GM12872 (cell line): ENCODE data around the gene ATP11A.

Experiments used
- TF ChIP-seq, protein P1 (sequence below): IDR thresholded peaks from 3 replicates; pipeline ENCODE4 v1.5.1; 2011; ENCODE audit warnings: low read depth, mild to moderate bottlenecking, low read length, moderate library complexity; ENCODE audit not compliant: insufficient read depth

The ATP11A gene

GRCh38 chr13:112819111-112819510 is 129.3 kb downstream of the ATP11A start:
- TF ChIP-seq, protein P1, sequence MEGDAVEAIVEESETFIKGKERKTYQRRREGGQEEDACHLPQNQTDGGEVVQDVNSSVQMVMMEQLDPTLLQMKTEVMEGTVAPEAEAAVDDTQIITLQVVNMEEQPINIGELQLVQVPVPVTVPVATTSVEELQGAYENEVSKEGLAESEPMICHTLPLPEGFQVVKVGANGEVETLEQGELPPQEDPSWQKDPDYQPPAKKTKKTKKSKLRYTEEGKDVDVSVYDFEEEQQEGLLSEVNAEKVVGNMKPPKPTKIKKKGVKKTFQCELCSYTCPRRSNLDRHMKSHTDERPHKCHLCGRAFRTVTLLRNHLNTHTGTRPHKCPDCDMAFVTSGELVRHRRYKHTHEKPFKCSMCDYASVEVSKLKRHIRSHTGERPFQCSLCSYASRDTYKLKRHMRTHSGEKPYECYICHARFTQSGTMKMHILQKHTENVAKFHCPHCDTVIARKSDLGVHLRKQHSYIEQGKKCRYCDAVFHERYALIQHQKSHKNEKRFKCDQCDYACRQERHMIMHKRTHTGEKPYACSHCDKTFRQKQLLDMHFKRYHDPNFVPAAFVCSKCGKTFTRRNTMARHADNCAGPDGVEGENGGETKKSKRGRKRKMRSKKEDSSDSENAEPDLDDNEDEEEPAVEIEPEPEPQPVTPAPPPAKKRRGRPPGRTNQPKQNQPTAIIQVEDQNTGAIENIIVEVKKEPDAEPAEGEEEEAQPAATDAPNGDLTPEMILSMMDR = no peak

- TF ChIP-seq, protein P1 = no peak
Measured at GRCh38 chr13:112819816-112820215, 130.0 kb downstream of the ATP11A start.

DNA sequence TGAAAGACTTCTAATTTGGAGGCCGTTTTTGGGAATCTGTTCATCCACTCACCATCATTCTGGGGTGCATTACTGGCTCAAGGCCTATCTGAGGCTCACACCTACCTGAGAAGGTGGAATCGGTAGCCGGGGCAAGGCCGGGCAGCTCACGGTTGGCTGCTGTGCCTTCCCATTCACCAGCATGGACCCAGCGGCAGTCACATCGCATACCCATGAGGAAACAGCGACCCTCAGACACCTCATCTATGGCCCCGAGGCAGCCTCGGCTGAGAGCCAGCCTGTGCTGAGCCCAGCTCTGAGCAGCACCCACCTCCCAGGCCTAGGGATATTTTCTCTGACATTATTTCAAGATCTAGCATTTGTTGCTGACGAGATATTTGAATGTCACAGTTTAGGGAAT is 130.5 kb downstream of the ATP11A start:
- TF ChIP-seq, protein P1 = no peak

GRCh38 chr13:112821340-112822055 is 131.7 kb downstream of the ATP11A start:
- TF ChIP-seq, protein P1 = no peak

DNA sequence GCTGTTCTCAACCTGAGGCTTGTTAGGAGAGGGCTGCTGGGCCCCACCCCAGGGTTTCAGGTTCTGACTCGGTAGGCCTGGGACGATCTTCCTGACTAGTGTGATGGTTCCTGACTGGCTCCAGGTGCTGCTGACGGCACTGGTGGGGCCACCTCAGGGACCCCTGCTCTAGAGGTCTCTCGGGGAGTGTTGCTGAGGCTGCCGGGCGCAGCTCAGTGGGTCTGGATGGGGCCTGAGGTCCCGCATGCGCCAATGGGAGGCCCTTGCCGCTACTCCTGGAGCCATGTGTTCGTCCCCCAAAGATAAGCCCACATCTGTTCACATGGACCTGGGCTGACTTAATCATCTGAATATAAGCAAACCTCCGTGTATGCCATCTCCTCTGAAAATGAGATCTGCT is 133.0 kb downstream of the ATP11A start:
- TF ChIP-seq, protein P1 = no peak

DNA sequence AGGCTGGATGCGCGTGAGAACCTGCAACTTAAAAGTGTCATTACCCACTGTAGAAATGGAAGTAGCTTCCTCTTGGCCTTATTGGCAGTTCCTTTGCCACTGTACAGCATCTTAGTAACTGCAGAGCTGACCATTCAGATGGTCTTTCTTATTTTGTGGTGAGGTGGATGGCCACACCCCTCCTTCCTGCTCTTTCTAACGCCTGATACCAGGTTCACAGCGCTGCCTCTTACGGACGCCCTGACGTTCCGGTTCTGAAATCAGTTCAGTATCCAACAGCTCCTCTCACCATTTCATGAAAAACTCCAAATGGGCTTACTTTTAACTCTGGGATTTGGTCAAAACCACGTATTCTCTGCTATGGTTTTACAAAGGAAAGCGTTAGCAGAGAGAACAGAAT is 134.6 kb downstream of the ATP11A start:
- TF ChIP-seq, protein P1 = no peak

DNA sequence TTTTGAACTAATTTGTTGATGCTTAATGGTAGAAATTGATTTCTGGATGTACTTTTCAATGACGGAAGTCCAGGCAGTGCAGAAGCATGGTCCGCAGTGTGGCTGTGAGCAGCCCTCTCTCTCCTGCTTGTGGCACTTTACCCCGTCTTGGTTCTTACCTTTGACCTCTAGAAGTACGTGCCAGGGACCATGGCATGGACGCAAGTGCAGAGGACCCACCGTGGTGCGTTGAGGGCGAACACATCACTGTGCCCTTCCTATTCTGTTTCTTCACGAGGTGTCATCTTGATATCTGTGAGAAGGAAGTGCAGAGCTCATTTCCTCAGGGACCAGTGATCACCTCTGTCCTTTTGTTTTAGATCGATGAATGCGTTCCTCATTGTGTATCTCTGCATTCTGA is 135.2 kb downstream of the ATP11A start:
- TF ChIP-seq, protein P1 = no peak

- TF ChIP-seq, protein P1 = no peak
Measured at GRCh38 chr13:112825875-112826274, 136.0 kb downstream of the ATP11A start.
